ENCODE results near the gene SCFD2. TPM values are rescaled to one million over a fixed set of nuclear protein-coding genes. Genes with fewer than 3 reads are reported as not detected.
"Not testable (repeated sequence)": the region's sequence is repeated elsewhere in the genome, so short reads cannot be mapped to it uniquely, and the experiment has no call there.

SCFD2 gene
- total RNA-seq, 1 donor from 2014 or later = 16.2 TPM

DNA sequence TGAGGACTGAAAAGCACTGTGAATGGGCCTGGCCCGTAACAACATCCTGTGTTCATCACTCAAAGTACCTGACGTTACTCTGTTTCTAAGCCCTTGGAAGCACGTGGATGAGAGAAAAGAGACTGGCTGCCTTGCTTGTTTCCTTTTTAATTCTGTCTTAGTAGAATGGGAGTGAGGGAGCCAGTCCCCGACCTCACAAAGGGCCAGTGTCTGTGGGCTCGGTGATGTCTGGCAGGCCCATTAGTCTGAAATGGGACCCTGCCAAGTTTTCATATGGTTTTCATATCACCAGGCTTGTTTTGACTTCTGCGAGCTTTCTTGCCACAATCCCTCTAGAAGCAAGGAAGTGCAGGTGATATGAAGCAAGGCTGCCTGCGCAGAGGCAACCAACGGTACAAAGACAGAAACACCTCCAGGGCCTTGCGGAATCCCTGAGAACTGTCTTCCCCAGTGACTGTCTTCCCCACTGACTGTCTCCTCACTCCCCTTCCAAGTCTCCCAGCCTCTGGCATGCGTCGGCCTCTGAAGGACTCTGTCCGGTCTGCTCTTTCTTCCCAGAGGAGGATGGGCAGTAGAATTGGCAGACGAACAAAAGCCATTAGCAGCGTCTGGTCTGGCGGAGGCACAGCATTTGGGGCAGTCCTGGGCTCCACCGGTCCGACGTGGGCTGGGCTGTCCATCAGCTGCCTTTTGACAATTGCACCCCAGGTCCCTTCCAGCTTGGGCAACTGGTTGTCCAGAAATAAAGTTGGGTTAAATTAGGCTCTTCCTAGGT is 524.0 kb downstream of the SCFD2 start:
- no peak overlapping the region for H3K27ac ChIP-seq (ENCODE audit: low read depth, low read length)
- no peaks in the 10 kb centered on the region for H3K9me3 ChIP-seq (ENCODE audit: control insufficient read depth in 3 of 3, low read length in 3 of 3)
- H3K9ac ChIP-seq (ENCODE audit: low read depth in 1 of 3, low read length in 3 of 3) = no peak overlapping the region
- H3K36me3 ChIP-seq (ENCODE audit: control insufficient read depth in 3 of 3, insufficient read depth in 3 of 3, low read length in 3 of 3) = no peaks in the 10 kb centered on the region
- H3K27me3 ChIP-seq (ENCODE audit: control insufficient read depth in 3 of 3, insufficient read depth in 3 of 3, low read length in 3 of 3) = no peaks in the 10 kb centered on the region
- H3K4me3 ChIP-seq (ENCODE audit: low read length in 3 of 3) = peak overlapping the region in 1 of 3 donors; percentile 46
- H3K4me1 ChIP-seq (ENCODE audit: control insufficient read depth in 3 of 3, insufficient read depth in 3 of 3, low read length in 3 of 3) = peaks cover 21 to 37% (median 34%) of the 10 kb centered on the region in 3 donors

GRCh38 chr4:52840531-52841370 is 525.1 kb downstream of the SCFD2 start:
- peaks cover 21 to 37% (median 30%) of the 10 kb centered on the region in 3 donors for H3K4me1 ChIP-seq (ENCODE audit: control insufficient read depth in 3 of 3, insufficient read depth in 3 of 3, low read length in 3 of 3)
- no peak overlapping the region for H3K27ac ChIP-seq (ENCODE audit: low read depth, low read length)
- no peak overlapping the region for H3K4me3 ChIP-seq (ENCODE audit: low read length in 3 of 3)
- no peaks in the 10 kb centered on the region for H3K9me3 ChIP-seq (ENCODE audit: control insufficient read depth in 3 of 3, low read length in 3 of 3)
- H3K9ac ChIP-seq (ENCODE audit: low read depth in 1 of 3, low read length in 3 of 3) = no peak overlapping the region
- H3K27me3 ChIP-seq (ENCODE audit: control insufficient read depth in 3 of 3, insufficient read depth in 3 of 3, low read length in 3 of 3) = no peaks in the 10 kb centered on the region
- H3K36me3 ChIP-seq (ENCODE audit: control insufficient read depth in 3 of 3, insufficient read depth in 3 of 3, low read length in 3 of 3) = no peaks in the 10 kb centered on the region

- Histone ChIP-seq H3K9ac (ENCODE audit: low read depth in 1 of 3, low read length in 3 of 3) (no peak overlapping the region), H3K27ac (ENCODE audit: low read depth, low read length) (no peak overlapping the region), H3K27me3 (ENCODE audit: control insufficient read depth in 3 of 3, insufficient read depth in 3 of 3, low read length in 3 of 3) (no peaks in the 10 kb centered on the region), H3K9me3 (ENCODE audit: control insufficient read depth in 3 of 3, low read length in 3 of 3) (no peaks in the 10 kb centered on the region), H3K36me3 (ENCODE audit: control insufficient read depth in 3 of 3, insufficient read depth in 3 of 3, low read length in 3 of 3) (no peaks in the 10 kb centered on the region), H3K4me1 (ENCODE audit: control insufficient read depth in 3 of 3, insufficient read depth in 3 of 3, low read length in 3 of 3) (peaks cover 28 to 43% (median 37%) of the 10 kb centered on the region in 3 donors), H3K4me3 (ENCODE audit: low read length in 3 of 3) (no peak overlapping the region)
Measured at GRCh38 chr4:52838729-52839586, 526.9 kb downstream of the SCFD2 start.

DNA sequence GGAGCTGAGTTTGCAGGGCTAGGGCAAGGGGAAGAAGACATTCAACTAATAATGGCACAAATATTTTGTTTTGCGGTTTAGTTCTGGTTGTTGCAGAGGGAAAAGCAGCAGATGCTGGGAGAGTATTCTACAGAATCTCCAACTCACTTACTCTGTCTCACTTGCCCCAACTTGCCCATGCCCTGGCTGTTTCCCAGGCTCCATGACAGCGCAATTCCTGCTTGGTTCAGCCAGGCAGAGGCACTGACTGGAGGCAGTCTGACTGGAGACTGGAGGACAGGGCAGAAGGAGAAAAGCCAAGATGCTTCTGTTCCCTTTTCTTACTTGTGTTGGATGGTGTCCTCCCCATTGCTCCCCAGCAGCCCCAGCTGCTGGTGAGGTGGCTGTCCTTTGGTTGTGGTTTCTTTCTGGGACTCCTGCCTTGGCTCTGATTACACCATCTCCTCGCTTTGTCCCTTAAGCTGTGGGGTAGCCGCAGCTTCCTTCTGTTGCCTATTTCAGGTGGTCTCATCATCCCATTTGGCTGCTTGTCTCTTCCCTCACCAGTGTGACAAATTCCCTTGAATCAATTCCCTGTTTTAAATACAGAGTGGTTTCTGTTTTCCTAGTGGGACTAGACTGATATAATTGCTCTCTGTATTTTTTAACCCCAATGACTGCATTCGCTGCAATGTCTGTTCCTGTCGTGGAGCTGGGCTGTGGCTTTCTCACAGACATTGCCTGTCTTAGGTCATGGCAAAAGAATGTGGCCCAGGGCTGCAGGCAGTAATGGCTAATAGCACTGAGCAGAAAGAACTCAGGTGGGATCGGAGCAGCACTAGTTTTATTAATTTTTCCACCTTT is 527.9 kb downstream of the SCFD2 start:
- Histone ChIP-seq H3K4me3 (ENCODE audit: low read length in 3 of 3) (no peak overlapping the region), H3K27ac (ENCODE audit: low read depth, low read length) (no peak overlapping the region), H3K36me3 (ENCODE audit: control insufficient read depth in 3 of 3, insufficient read depth in 3 of 3, low read length in 3 of 3) (no peaks in the 10 kb centered on the region), H3K9ac (ENCODE audit: low read depth in 1 of 3, low read length in 3 of 3) (no peak overlapping the region), H3K9me3 (ENCODE audit: control insufficient read depth in 3 of 3, low read length in 3 of 3) (no peaks in the 10 kb centered on the region), H3K4me1 (ENCODE audit: control insufficient read depth in 3 of 3, insufficient read depth in 3 of 3, low read length in 3 of 3) (peaks cover 28 to 48% (median 39%) of the 10 kb centered on the region in 3 donors), H3K27me3 (ENCODE audit: control insufficient read depth in 3 of 3, insufficient read depth in 3 of 3, low read length in 3 of 3) (no peaks in the 10 kb centered on the region)

- Histone ChIP-seq H3K36me3 (ENCODE audit: control insufficient read depth in 3 of 3, insufficient read depth in 3 of 3, low read length in 3 of 3) (no peaks in the 10 kb centered on the region), H3K27me3 (ENCODE audit: control insufficient read depth in 3 of 3, insufficient read depth in 3 of 3, low read length in 3 of 3) (no peaks in the 10 kb centered on the region), H3K9ac (ENCODE audit: low read depth in 1 of 3, low read length in 3 of 3) (no peak overlapping the region), H3K4me1 (ENCODE audit: control insufficient read depth in 3 of 3, insufficient read depth in 3 of 3, low read length in 3 of 3) (peaks cover 24 to 43% (median 30%) of the 10 kb centered on the region in 3 donors), H3K4me3 (ENCODE audit: low read length in 3 of 3) (no peak overlapping the region), H3K27ac (ENCODE audit: low read depth, low read length) (no peak overlapping the region), H3K9me3 (ENCODE audit: control insufficient read depth in 3 of 3, low read length in 3 of 3) (no peaks in the 10 kb centered on the region)
Measured at GRCh38 chr4:52836678-52837077, 529.2 kb downstream of the SCFD2 start.

DNA sequence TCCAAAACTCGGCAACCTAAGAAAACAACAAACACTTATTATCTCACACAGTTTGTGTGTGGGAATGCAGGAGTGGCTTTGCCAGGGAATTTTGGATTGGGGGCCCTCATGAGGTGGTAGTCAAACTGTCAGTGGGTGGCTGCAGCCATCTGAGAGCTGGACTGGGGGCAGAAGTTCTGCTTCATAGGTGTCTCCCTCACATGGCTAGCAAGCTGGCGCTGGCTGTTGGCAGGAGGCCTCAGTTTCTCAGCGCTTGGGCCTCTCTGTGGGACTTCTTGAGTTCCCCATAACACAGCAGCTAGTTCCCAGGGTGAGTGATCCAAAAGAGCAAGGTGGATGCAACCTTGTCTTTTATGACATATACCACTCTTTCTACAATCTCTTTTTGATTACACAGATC is 529.7 kb downstream of the SCFD2 start:
- H3K4me3 ChIP-seq (ENCODE audit: low read length in 3 of 3) = no peak overlapping the region
- H3K9ac ChIP-seq (ENCODE audit: low read depth in 1 of 3, low read length in 3 of 3) = no peak overlapping the region
- H3K36me3 ChIP-seq (ENCODE audit: control insufficient read depth in 3 of 3, insufficient read depth in 3 of 3, low read length in 3 of 3) = no peaks in the 10 kb centered on the region
- H3K27me3 ChIP-seq (ENCODE audit: control insufficient read depth in 3 of 3, insufficient read depth in 3 of 3, low read length in 3 of 3) = no peaks in the 10 kb centered on the region
- peaks cover 23 to 42% (median 26%) of the 10 kb centered on the region in 3 donors for H3K4me1 ChIP-seq (ENCODE audit: control insufficient read depth in 3 of 3, insufficient read depth in 3 of 3, low read length in 3 of 3)
- H3K27ac ChIP-seq (ENCODE audit: low read depth, low read length) = no peak overlapping the region
- H3K9me3 ChIP-seq (ENCODE audit: control insufficient read depth in 3 of 3, low read length in 3 of 3) = no peaks in the 10 kb centered on the region

GRCh38 chr4:52834641-52835456 is 531.0 kb downstream of the SCFD2 start:
- not testable (repeated sequence) for H3K36me3 ChIP-seq (ENCODE audit: control insufficient read depth in 3 of 3, insufficient read depth in 3 of 3, low read length in 3 of 3); H3K27ac ChIP-seq (ENCODE audit: low read depth, low read length)

DNA sequence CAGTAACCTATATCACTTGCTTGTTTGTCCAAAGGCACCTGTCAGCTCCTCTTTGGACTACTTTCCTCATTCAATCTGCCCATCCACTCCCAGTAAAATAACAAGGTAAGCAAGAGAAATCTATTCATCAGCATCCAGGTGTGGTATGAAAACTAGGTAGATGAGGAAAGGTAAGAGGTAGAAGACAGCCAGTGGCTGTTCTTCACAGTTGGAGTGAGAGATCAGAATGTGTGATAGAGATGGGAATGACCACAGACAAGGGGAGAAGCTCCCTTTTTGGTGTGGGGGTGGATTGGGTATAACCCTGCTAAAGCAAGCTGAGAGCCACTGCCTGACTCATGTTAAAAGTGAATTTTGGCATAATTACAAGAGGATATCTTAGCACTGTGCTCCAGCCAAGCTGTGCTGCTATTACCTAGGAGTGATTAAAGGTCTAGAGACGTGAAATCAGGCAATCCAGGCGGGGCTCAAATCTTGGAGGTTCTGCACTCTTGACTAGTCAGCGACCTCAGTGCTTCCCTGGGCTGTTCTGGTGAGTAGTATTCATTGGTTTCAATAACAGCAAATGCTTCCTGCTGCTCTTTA is 531.8 kb downstream of the SCFD2 start:
- H3K27me3 ChIP-seq (ENCODE audit: control insufficient read depth in 3 of 3, insufficient read depth in 3 of 3, low read length in 3 of 3) = no peaks in the 10 kb centered on the region
- no peak overlapping the region for H3K9ac ChIP-seq (ENCODE audit: low read depth in 1 of 3, low read length in 3 of 3)
- peak overlapping the region in 1 of 3 donors; percentile 39 for H3K4me3 ChIP-seq (ENCODE audit: low read length in 3 of 3)

More at GRCh38 chr4:52834641-52835456, 531.0 kb downstream of the SCFD2 start:
- H3K27me3 ChIP-seq (ENCODE audit: control insufficient read depth in 3 of 3, insufficient read depth in 3 of 3, low read length in 3 of 3); H3K4me3 ChIP-seq (ENCODE audit: low read length in 3 of 3); H3K9me3 ChIP-seq (ENCODE audit: control insufficient read depth in 3 of 3, low read length in 3 of 3); H3K9ac ChIP-seq (ENCODE audit: low read depth in 1 of 3, low read length in 3 of 3): not testable (repeated sequence)
- H3K4me1 ChIP-seq (ENCODE audit: control insufficient read depth in 3 of 3, insufficient read depth in 3 of 3, low read length in 3 of 3) = peaks cover 19 to 34% (median 20%) of the 10 kb centered on the region in 3 donors

More for the DNA sequence above, 531.8 kb downstream of the SCFD2 start:
- H3K36me3 ChIP-seq (ENCODE audit: control insufficient read depth in 3 of 3, insufficient read depth in 3 of 3, low read length in 3 of 3) = no peaks in the 10 kb centered on the region
- no peaks in the 10 kb centered on the region for H3K9me3 ChIP-seq (ENCODE audit: control insufficient read depth in 3 of 3, low read length in 3 of 3)
- H3K27ac ChIP-seq (ENCODE audit: low read depth, low read length) = no peak overlapping the region
- peaks cover 15 to 26% (median 20%) of the 10 kb centered on the region in 3 donors for H3K4me1 ChIP-seq (ENCODE audit: control insufficient read depth in 3 of 3, insufficient read depth in 3 of 3, low read length in 3 of 3)
